H9 (cell line): ENCODE data around the gene GPR176. TPM values are rescaled to one million over a fixed set of nuclear protein-coding genes. Genes with fewer than 3 reads are reported as not detected.

Experiments
- DNase-seq: peaks from one replicate; pipeline ENCODE4 v3.0.0-alpha.2; 2017
- H2AFZ ChIP-seq: one replicate; pipeline ENCODE4 v1.6.1; 2013; ENCODE audit warnings: mild to moderate bottlenecking, low read length, control low read depth, moderate library complexity
- H2AK5ac ChIP-seq: 2 replicates; pipeline ENCODE4 v1.6.1; 2013; ENCODE audit warnings: low read length, control low read depth, mixed read lengths; ENCODE audit not compliant: insufficient read length
- H2BK120ac ChIP-seq: one replicate; pipeline ENCODE4 v1.6.1; 2013; ENCODE audit warnings: low read depth, mild to moderate bottlenecking, low read length, control low read depth, inconsistent platforms; ENCODE audit not compliant: poor library complexity, severe bottlenecking
- H2BK12ac ChIP-seq: 2 replicates; pipeline ENCODE4 v1.6.1; 2013; ENCODE audit warnings: low read length, control low read depth, mixed read lengths, low read depth; ENCODE audit not compliant: insufficient read length
- H2BK15ac ChIP-seq: 2 replicates; pipeline ENCODE4 v1.6.1; 2013; ENCODE audit warnings: low read depth, low read length, control low read depth
- H2BK20ac ChIP-seq: one replicate; pipeline ENCODE4 v1.6.1; 2013; ENCODE audit warnings: low read depth, mild to moderate bottlenecking, low read length, control low read depth, inconsistent platforms; ENCODE audit not compliant: poor library complexity, severe bottlenecking
- H2BK5ac ChIP-seq: 2 replicates; pipeline ENCODE4 v1.6.1; 2013; ENCODE audit warnings: low read length, control low read depth, mixed read lengths; ENCODE audit not compliant: insufficient read length
- H3K14ac ChIP-seq: 2 replicates; pipeline ENCODE4 v1.6.1; 2013; ENCODE audit warnings: low read length, control low read depth; ENCODE audit not compliant: insufficient read depth
- H3K18ac ChIP-seq: 2 replicates; pipeline ENCODE4 v1.6.1; 2013; ENCODE audit warnings: low read depth, mild to moderate bottlenecking, mixed read lengths, low read length, control low read depth; ENCODE audit not compliant: insufficient read length
- H3K23ac ChIP-seq: 2 replicates; pipeline ENCODE4 v1.6.1; 2013; ENCODE audit warnings: low read length, control low read depth, mixed read lengths, low read depth; ENCODE audit not compliant: insufficient read length
- H3K23me2 ChIP-seq: 2 replicates; pipeline ENCODE4 v1.6.1; 2013; ENCODE audit warnings: low read depth, mild to moderate bottlenecking, mixed read lengths, low read length, control low read depth; ENCODE audit not compliant: insufficient read length, poor library complexity, severe bottlenecking
- H3K27ac ChIP-seq: 2 replicates; pipeline ENCODE4 v1.5.1; 2013; ENCODE audit warnings: low read length, control low read depth, mixed read lengths, low read depth; ENCODE audit not compliant: insufficient read length
- H3K27me3 ChIP-seq: 2 replicates; pipeline ENCODE4 v1.6.1; 2013; ENCODE audit warnings: low read length, control low read depth, inconsistent platforms; ENCODE audit not compliant: insufficient read depth
- H3K4ac ChIP-seq: 2 replicates; pipeline ENCODE4 v1.6.1; 2013; ENCODE audit warnings: low read depth, mild to moderate bottlenecking, control low read depth, inconsistent platforms, low read length, moderate library complexity
- H3K4me1 ChIP-seq: 2 replicates; pipeline ENCODE4 v1.6.1; 2013; ENCODE audit warnings: low read length, control low read depth, inconsistent platforms; ENCODE audit not compliant: insufficient read depth
- H3K4me2 ChIP-seq: 2 replicates; pipeline ENCODE4 v1.6.1; 2013; ENCODE audit warnings: low read length, control low read depth, mixed read lengths; ENCODE audit not compliant: insufficient read length, insufficient read depth
- H3K56ac ChIP-seq: 2 replicates; pipeline ENCODE4 v1.6.1; 2013; ENCODE audit warnings: low read depth, mild to moderate bottlenecking, mixed read lengths, low read length, control low read depth; ENCODE audit not compliant: insufficient read length
- H3K79me1 ChIP-seq: 2 replicates; pipeline ENCODE4 v1.6.1; 2013; ENCODE audit warnings: low read depth, mild to moderate bottlenecking, moderate library complexity, low read length, control low read depth, inconsistent platforms; ENCODE audit not compliant: insufficient read depth, poor library complexity, severe bottlenecking
- H3K79me2 ChIP-seq: 2 replicates; pipeline ENCODE4 v1.6.1; 2013; ENCODE audit warnings: low read length, control low read depth, inconsistent platforms; ENCODE audit not compliant: insufficient read depth
- H3K9ac ChIP-seq: 2 replicates; pipeline ENCODE4 v1.6.1; 2013; ENCODE audit warnings: low read length, control low read depth, mixed read lengths; ENCODE audit not compliant: insufficient read length; ENCODE audit errors: extremely low read depth
- H3K9me3 ChIP-seq: one replicate; pipeline ENCODE4 v1.6.1; 2013; ENCODE audit warnings: low read depth, low read length, inconsistent platforms; ENCODE audit not compliant: control insufficient read depth
- H3T11ph ChIP-seq: one replicate; pipeline ENCODE4 v1.6.1; 2013; ENCODE audit warnings: mild to moderate bottlenecking, low read length, control low read depth, inconsistent platforms
- H4K20me1 ChIP-seq: one replicate; pipeline ENCODE4 v1.6.1; 2013; ENCODE audit not compliant: control insufficient read depth, insufficient read length, insufficient read depth
- H4K5ac ChIP-seq: 2 replicates; pipeline ENCODE4 v1.6.1; 2013; ENCODE audit warnings: low read depth, mild to moderate bottlenecking, mixed read lengths, low read length, control low read depth; ENCODE audit not compliant: insufficient read length
- H4K8ac ChIP-seq: replicated peaks from 2 replicates; pipeline ENCODE4 v1.6.1; 2013; ENCODE audit warnings: low read length, control low read depth, mixed read lengths, low read depth; ENCODE audit not compliant: insufficient read length
- H4K91ac ChIP-seq: 2 replicates; pipeline ENCODE4 v1.6.1; 2013; ENCODE audit warnings: low read depth, mild to moderate bottlenecking, moderate library complexity, mixed read lengths, low read length, control low read depth; ENCODE audit not compliant: insufficient read length
- H3K27ac Mint-ChIP-seq, 3 experiments: 2 replicates in 2 of 3; 3 replicates in 1 of 3; pipeline ENCODE4 v1.8.0; 2020 to 2021; ENCODE audit warnings: mixed read lengths in 3 of 3, mild to moderate bottlenecking in 1 of 3, moderate library complexity in 1 of 3
- H3K27me3 Mint-ChIP-seq: 2 replicates; pipeline ENCODE4 v1.8.0; 2021; ENCODE audit warnings: low read depth, mild to moderate bottlenecking, moderate library complexity, mixed read lengths
- H3K36me3 Mint-ChIP-seq, 3 experiments: 2 replicates in 2 of 3; 3 replicates in 1 of 3; pipeline ENCODE4 v1.8.0; 2020 to 2021; ENCODE audit warnings: low read depth in 3 of 3, mixed read lengths in 3 of 3; ENCODE audit not compliant: insufficient read depth in 1 of 3
- H3K4me1 Mint-ChIP-seq, 2 experiments: 2 replicates each; pipeline ENCODE4 v1.8.0; 2020; ENCODE audit warnings: mixed read lengths in 2 of 2
- H3K4me3 Mint-ChIP-seq, 2 experiments: 2 replicates in 1 of 2; 3 replicates in 1 of 2; pipeline ENCODE4 v1.8.0; 2020 to 2021; ENCODE audit warnings: mild to moderate bottlenecking in 2 of 2, mixed read lengths in 2 of 2, moderate library complexity in 1 of 2
- H3K9me3 Mint-ChIP-seq, 2 experiments: 2 replicates in 1 of 2; 3 replicates in 1 of 2; pipeline ENCODE4 v1.8.0; 2020; ENCODE audit warnings: mild to moderate bottlenecking in 2 of 2, mixed read lengths in 2 of 2, moderate library complexity in 1 of 2
- CTCF ChIP-seq: fragments of 200-600 bp; sonication (generic); conservative IDR thresholded peaks from 3 replicates; pipeline ENCODE4 v1.8.0; 2021; ENCODE audit warnings: antibody characterized with exemption, mild to moderate bottlenecking
- total RNA-seq: library from RNA; stranded (reverse); gene quantifications from 2 replicates; pipeline ENCODE4 v1.2.1, GENCODE V29; 2021

Gene GPR176
- total RNA-seq, 1 experiment from 2014 or later, result 132 TPM

- Mint-ChIP-seq H3K27ac (peak overlapping the region; percentile 99 to 100 (median 100)), H3K27me3 (no peaks in the 10 kb centered on the region), H3K4me1 (peaks cover 74 to 80% of the 10 kb centered on the region in 2 experiments), H3K4me3 (no peak overlapping the region), H3K36me3 (peaks cover 15 to 22% (median 15%) of the 10 kb centered on the region in 3 experiments), H3K9me3 (no peaks in the 10 kb centered on the region)
- Histone ChIP-seq H3K4me1 (peaks cover 32% of the 10 kb centered on the region), H3K27me3 (no peaks in the 10 kb centered on the region), H2BK120ac (no peak overlapping the region), H3K23me2 (no peaks in the 10 kb centered on the region), H3K79me1 (peaks cover 6% of the 10 kb centered on the region), H3K18ac (no peak overlapping the region), H3K9me3 (no peaks in the 10 kb centered on the region), H3K9ac (no peak overlapping the region), H2BK5ac (no peak overlapping the region), H3K4me2 (no peak overlapping the region), H2BK15ac (no peak overlapping the region), H3K23ac (no peak overlapping the region), H4K20me1 (no peaks in the 10 kb centered on the region), H3K27ac (peak overlapping the region; percentile 99), H2BK12ac (no peak overlapping the region), H3K14ac (no peak overlapping the region), H4K8ac (no peak overlapping the region), H2AFZ (no peak overlapping the region), H4K5ac (no peak overlapping the region), H3K56ac (no peak overlapping the region), H3K4ac (no peak overlapping the region), H3K79me2 (peaks cover 37% of the 10 kb centered on the region; the same call in 1 of the 2 replicates), H2BK20ac (no peak overlapping the region), H2AK5ac (no peak overlapping the region), H4K91ac (no peak overlapping the region), H3T11ph (no peak overlapping the region)
- DNase-seq, result no peak
- TF ChIP-seq CTCF, result no peak
Observed at GRCh38 chr15:39885099-39885777, 34.8 kb downstream of the GPR176 start.
